NOMO-1 (cell line): ENCODE measurements around the gene PXMP4.
"Not testable (repeated sequence)": the region's sequence is repeated elsewhere in the genome, so short reads cannot be mapped to it uniquely, and the experiment has no call there.

ENCODE experiments used
- DNase-seq, 2 experiments: peaks; one replicate each; lab custom pipeline; 2025; ENCODE audit not compliant: unreplicated experiment in 2 of 2; lab: John Stamatoyannopoulos, UW

The PXMP4 gene

GRCh38 chr20:33719989-33720709, at the start of gene PXMP4:
PXMP4 (minus strand) TSS chr20:33720310; CDS start chr20:33720207, 103 bp downstream.
- peak; percentile 84 to 99 for DNase-seq

DNA sequence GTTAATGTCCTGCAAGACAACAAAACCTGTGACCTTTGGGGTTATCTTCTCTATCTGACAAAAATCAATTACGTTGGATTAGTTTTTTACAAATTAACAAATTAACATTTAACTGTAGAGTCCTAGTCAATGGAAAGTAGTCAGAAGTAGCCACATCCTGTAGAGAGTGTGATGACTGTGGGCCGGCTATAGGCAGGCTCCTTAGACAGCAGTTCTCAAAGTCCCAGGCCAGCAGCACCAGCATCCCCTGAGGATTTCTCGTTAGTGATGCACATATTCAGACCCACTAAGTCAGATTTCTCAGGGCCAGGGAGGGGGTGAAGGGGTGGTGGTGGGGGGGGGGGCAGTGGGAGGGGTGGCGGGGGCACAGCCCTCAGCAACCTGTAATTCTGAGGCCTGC, 48.9 kb upstream of the PXMP4 start:
- no peak for DNase-seq

DNA sequence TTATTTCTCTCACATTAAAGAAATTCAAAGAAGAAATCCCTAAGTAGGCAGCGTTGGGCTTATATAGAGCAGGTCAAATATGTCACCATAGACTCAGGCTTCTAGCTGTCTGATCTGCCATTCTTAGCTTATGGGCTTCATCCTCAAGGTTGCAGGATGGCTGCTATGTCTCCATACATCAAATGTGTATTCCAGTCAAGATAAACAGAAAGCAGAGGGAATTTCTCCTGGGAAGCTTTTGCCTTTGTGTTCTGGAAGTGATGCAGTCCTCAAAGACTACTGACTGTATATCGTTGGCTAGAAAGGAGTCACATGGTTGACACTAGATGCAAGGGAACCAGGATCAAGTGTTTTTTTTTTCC, 47.6 kb upstream of the PXMP4 start:
- DNase-seq, result no peak

- no peak for DNase-seq
These were observed 46.6 kb upstream of the PXMP4 start for GRCh38 chr20:33766686-33767085.

- no peak for DNase-seq
These were observed 45.5 kb upstream of the PXMP4 start for GRCh38 chr20:33765592-33765991.

DNA sequence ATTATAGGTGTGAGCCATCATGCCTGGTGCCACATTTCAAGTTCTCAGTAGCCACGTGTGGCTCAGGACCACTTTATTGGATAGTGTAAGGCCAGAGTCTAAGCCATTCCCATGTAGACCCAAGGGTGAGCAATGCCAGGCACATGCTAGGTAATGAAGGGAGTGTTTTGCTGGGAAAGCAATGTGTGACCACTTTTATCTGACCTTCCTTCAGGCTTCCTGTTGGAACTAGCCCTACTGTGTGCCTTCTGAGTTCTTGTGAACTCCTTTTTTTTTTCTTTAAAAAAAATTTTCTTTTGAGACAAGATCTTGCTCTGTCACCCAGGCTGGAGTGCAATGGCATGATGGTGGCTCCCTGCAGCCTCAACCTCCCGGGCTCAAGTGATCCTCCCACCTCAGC, 45.0 kb upstream of the PXMP4 start:
- DNase-seq, result no peak

DNA sequence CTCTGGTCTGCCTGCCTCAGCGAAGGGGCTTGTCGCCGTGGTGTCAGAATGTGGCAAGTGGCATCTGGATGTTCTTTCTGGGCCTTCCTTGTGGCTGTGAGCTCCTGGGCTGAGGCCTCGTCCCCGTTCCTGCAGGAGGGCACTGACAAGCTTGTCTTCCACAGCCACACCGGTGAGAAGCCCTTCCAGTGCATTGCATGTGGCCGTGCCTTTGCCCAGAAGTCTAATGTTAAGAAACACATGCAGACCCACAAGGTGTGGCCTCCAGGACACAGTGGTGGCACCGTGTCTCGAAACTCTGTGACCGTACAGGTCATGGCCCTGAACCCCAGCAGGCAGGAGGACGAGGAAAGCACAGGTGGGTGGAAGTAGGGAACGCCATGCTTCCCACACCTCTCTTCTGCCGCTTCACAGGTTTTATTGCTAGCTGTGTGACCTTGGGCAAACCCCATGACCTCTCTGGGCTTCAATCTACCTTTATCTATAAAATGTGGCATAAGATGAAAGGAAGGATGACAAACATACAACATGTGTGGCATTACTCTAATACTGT, 41.7 kb upstream of the PXMP4 start:
- no peak for DNase-seq

DNA sequence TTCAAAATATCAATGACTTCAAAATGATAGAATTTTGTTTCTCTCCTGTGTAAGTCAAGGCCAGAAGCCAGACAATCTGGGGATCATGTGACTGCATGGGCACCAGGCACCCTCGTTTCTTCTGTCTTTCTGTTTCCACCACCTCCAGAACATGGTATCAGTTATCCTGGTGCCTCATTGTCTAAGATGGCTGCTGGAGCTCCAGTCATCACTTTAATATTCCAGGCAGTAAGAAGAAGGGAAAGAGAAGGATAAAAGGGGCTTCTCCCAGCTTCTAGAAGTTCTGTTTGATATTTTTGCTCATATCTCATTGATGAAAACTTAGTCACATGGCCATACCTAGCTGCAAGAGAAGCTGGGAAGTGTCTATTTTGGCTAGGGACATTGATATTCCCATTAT, 37.3 kb upstream of the PXMP4 start:
- no peak for DNase-seq

GRCh38 chr20:33757046-33757445, 36.9 kb upstream of the PXMP4 start:
- DNase-seq, result no peak

GRCh38 chr20:33755936-33756490, 35.9 kb upstream of the PXMP4 start:
- DNase-seq, result not testable (repeated sequence)

DNA sequence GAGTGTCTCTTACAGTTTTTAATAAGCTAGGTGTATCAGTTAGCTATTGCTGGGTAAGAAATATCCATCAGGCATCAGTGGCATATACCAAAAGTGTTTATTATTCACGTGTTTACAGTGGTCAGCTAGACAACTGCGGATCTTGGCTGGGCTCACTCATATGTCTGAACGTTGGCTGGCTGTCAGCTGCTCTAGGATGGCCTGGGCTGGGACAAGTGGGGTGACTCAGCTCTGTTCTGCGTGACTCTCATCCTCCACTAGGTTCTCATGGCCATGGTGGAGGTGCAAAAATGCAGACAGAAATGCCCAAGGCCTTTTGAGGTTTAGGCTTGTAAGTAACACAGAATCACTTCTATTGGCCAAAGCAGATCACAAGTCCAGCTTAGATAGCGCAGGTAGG, 33.7 kb upstream of the PXMP4 start:
- DNase-seq, result no peak

- DNase-seq, result no peak
These were observed 33.0 kb upstream of the PXMP4 start for GRCh38 chr20:33753143-33753542.

DNA sequence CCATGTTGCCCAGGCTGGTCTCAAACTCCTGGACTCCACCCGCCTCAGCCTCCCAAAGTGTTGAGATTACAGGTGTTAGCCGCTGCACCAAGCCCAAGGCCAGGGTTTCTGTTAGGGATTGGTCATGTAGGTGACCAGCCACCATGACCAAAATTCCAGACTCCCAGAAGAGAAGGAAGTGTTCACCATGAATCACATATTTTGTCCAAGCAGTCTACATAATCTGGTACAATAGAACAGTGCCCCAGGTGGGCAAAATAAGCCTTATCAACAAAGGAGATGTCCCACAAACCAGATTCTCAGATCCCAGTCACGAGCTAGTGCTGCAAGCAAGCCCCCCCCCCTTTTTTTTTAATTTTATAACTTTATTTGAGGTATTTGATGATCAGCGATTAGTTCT, 31.7 kb upstream of the PXMP4 start:
- no peak for DNase-seq

DNA sequence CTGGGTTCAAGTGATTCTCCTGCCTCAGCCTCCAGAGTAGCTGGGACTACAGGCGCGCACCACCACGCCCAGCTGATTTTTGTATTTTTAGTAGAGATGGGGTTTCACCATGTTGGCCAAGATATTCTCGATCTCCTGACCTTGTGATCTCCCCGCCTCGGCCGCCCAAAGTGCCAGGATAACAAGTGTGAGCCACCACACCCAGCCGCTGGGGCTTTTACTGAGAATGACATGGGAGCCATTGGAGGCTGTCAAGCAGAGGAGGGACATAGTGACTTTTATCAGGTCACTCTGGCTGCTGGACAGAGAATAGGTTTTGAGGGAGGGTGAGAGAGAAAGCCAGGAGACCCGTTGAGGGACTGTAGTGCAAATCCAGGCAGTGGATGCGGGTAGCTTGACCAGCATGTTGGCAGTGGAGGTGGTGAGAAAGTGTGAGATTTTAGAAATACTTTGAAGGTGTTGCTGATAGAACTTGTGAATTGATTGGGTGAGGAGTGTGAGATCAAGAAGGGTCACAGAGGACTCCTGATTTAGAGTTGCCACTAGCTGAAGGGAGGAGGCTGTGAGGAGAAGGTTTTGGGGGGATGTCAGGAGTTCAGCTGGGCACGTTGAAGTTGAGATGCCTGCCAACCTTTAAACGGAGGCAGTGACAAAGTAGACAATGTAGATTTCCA, 26.4 kb upstream of the PXMP4 start:
- no peak for DNase-seq

DNA sequence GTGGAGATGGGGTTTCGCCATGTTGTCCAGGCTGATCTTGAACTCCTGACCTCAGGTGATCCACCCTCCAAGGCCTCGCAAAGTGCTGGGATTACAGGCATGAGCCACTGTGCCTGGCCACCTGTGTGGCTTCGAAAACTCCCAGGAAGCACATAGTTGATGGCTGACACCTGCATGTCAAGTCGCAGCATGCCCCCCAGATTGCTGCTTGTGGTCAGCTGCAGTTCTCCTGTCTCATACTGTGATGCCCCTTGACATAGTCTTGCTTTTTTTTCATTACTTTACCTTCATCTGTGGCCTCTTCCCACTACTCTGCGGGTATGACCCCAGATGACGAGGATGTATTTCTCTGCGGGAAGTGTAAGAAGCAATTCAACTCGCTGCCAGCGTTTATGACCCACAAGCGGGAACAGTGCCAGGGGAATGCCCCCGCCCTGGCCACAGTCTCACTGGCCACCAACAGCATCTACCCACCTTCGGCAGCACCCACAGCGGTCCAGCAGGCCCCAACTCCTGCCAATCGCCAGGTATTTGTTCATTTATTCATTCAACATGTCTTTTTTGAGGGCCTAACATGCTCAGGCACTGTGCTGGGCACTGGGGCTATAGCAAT, 24.8 kb upstream of the PXMP4 start:
- no peak for DNase-seq

- DNase-seq, result no peak
These were observed 24.1 kb upstream of the PXMP4 start for GRCh38 chr20:33744181-33744580.

DNA sequence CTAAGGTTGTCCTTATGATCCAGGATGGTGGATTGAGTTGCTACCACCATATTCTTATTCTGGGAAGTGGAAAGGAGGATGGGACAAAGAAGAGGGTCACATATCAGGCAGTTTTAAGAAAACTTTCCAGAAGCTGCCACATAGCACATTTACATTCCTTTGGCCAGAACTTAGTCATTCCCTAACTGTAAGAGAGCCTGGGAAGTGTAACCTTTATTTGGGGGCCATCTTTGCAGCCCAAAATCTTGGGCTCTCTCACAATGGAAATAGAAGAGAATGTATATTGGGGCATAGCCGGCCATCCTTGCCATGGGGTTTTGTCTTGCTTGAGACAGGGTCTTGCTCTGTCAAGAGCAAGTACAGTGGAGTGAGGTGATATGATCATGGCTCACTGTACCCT, 20.1 kb upstream of the PXMP4 start:
- no peak for DNase-seq

DNA sequence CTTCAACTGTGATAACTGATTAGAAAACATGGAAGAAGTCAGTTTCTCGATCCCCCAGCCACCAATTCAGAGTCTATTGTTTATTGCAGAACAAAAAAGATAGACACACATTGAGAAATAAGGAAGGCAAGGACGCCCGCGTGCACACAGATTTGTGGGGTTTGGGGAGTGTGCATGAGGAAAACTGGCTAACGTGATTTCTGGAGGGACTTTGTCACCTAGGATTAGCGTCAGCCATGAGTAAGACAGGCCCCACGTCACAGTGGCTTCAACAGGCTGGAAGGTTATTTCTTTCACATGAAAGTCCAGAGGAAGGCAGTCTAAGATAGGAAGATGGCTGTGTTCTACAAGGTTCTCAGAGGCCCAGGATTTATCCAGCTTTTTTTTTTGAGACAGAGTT, 19.4 kb upstream of the PXMP4 start:
- no peak for DNase-seq

DNA sequence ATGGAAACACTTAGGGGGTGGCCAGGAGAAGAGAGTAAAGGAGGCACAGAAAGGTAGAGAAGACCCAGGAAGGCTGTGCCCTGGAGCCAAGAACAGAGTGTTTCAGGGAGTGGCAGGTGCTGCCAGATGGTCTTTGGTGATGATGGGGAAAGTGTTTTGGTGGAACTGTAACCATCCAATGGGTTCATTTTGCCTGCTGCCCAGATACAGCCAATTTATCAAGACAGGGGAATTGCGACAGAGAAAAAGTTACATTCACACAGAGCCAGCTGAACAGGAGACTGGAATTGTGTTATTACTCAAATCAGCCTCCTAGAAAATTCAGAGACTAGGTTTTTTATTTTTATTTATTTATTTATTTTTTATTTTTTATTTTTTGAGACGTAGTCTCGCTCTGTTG, 16.9 kb upstream of the PXMP4 start:
- no peak for DNase-seq

DNA sequence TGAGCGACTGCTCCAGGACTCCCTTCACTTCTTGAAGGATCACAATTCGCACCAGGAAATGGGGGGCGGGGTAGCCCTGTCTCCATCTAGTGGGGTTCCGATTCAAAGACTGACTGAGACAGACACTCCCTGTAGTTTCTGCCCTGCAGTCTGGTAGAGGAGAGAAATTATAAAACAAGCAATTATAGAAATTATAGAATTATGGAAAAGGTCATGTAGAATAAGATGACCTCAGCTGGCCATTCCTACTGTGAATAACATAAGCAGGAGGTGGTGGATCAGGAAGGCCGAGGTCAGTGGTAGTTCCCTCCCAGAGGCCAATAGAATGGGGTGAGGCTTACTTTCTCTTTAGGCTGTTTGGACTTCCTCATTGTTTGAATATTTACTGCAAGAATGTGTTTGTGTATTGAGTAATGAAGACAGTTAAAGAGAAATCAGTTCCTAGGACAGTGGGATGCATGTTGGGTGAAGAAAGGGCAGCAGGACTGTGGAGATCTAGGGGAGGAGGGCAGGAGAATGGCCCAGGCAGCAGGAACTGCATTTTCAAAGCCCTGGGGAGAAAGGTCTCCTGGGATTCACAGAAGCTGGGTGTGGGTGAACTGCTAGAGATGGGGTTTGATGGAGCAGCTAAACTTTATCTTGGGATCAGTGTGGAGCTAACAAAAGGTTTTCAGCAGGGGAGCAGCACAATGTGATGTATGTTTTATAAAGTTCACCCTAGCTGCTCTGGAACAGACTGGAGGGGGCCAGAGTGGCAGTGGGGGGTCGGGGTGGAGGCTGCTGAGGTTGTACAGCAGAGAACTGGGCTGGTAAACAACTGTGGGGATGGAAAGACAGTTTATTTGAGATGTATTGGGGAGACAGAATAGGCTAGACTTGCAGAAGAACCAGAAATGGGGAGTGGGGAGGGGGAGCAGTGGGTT, 13.8 kb upstream of the PXMP4 start:
- peak; percentile 65 to 85 for DNase-seq
